Esophagus muscularis mucosa (tissue), 4 donors: ENCODE results near the gene PXT1. TPM values are rescaled to one million over a fixed set of nuclear protein-coding genes. Genes with fewer than 3 reads are reported as not detected.

Experiments used
- DNase-seq: peaks from one replicate; pipeline ENCODE4 v3.0.0-alpha.2; 2017; ENCODE audit errors: extremely low spot score
- H3K27ac ChIP-seq, 4 donors: fragments of 200-600 bp; sonication (generic); replicated peaks in 1 of 4; 1 replicate in 3 of 4; 2 replicates in 1 of 4; pipeline ENCODE4 v1.5.1; 2016 to 2019; ENCODE audit warnings: mild to moderate bottlenecking in 1 of 4
- H3K27me3 ChIP-seq, 4 donors: fragments of 200-600 bp; sonication (generic); one replicate each; pipeline versions ENCODE4 v1.5.1 to v1.6.0; 2016 to 2019
- H3K36me3 ChIP-seq, 4 donors: fragments of 200-600 bp; sonication (generic); one replicate each; pipeline ENCODE4 v1.5.1; 2016 to 2019
- H3K4me1 ChIP-seq, 4 donors: fragments of 200-600 bp; sonication (generic); one replicate each; pipeline ENCODE4 v1.5.1; 2016 to 2019
- H3K4me3 ChIP-seq, 4 donors: fragments of 200-600 bp; sonication (generic); 1 replicate in 2 of 4; 2 replicates in 2 of 4; pipeline ENCODE4 v1.5.1; 2016 to 2019; ENCODE audit warnings: mild to moderate bottlenecking in 4 of 4, moderate library complexity in 1 of 4
- H3K9me3 ChIP-seq, 4 donors: fragments of 200-600 bp; sonication (generic); 1 replicate in 3 of 4; 2 replicates in 1 of 4; pipeline ENCODE4 v1.5.1; 2016 to 2019
- EP300 ChIP-seq: sonication (generic); formaldehyde crosslinking; IDR thresholded peaks from one replicate; pipeline ENCODE4 v1.6.1; 2017; ENCODE audit warnings: antibody characterized with exemption
- POLR2A ChIP-seq: fragments of 450-650 bp; IDR thresholded peaks from one replicate; pipeline ENCODE4 v1.6.1; 2017; ENCODE audit warnings: antibody characterized with exemption, moderate library complexity, mild to moderate bottlenecking, low read depth
- POLR2AphosphoS5 ChIP-seq, 2 donors: sonication (generic); formaldehyde crosslinking; IDR thresholded peaks; one replicate each; pipeline ENCODE4 v1.6.1; 2017; ENCODE audit warnings: antibody characterized with exemption in 2 of 2
- WGBS: methylation state at CpG from one replicate; pipeline ENCODE4 v1.1.5; 2018; 5-methylcytosine and 5-hydroxymethylcytosine counted together
- intact Hi-C: fragments of 100-400 bp; cut with DNase I; formaldehyde crosslinking; loops from one replicate; pipeline ENCODE4 v1.15.1; 2023
- total RNA-seq, 4 donors: library from RNA; depleted of rRNA; stranded (reverse); fragments of >200 nt; gene quantifications; one replicate each; pipeline versions ENCODE4 v1.1.0 to v1.2.1, GENCODE V29; 2016
- TF ChIP-seq, protein P1 (sequence below), 3 experiments: fragments of 200-600 bp in 2 of 3; fragments of 450-650 bp in 1 of 3; sonication (generic) in 2 of 3; IDR thresholded peaks; one replicate each; pipeline ENCODE4 v1.5.1; 2017 to 2019; ENCODE audit warnings: antibody characterized with exemption in 3 of 3, mild to moderate bottlenecking in 2 of 3, moderate library complexity in 1 of 3

The PXT1 gene
- total RNA-seq, 4 donors from 2014 or later: not detected

DNA sequence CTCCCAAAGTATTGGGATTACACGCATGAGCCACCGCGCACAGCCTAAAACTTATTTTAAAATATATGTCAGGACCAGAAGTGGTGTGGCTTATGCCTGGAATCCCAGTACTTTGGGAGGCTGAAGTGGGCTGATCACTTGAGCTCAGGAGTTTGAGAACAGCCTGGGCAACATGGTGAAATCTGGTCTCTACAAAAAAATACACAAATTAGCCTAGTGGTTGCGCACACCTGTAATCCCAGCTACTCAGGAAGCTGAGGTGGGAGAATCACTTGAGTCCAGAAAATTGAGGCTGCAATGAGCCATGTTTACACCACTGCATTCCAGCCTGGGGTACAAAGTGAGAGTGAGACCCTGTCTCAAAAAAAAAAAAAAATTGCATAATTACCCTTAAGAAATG lies 13.7 kb downstream of the PXT1 start:
- intact Hi-C loops: no loop called here
- no peaks in the 10 kb centered on the region for H3K27me3 ChIP-seq
- no peak overlapping the region for H3K4me3 ChIP-seq
- no peaks in the 10 kb centered on the region for H3K9me3 ChIP-seq
- H3K4me1 ChIP-seq: peaks cover 0 to 4% (median 0%) of the 10 kb centered on the region in 4 donors
- DNase-seq: no peak
- H3K36me3 ChIP-seq: no peaks in the 10 kb centered on the region
- TF ChIP-seq EP300: no peak
- TF ChIP-seq, protein P1, sequence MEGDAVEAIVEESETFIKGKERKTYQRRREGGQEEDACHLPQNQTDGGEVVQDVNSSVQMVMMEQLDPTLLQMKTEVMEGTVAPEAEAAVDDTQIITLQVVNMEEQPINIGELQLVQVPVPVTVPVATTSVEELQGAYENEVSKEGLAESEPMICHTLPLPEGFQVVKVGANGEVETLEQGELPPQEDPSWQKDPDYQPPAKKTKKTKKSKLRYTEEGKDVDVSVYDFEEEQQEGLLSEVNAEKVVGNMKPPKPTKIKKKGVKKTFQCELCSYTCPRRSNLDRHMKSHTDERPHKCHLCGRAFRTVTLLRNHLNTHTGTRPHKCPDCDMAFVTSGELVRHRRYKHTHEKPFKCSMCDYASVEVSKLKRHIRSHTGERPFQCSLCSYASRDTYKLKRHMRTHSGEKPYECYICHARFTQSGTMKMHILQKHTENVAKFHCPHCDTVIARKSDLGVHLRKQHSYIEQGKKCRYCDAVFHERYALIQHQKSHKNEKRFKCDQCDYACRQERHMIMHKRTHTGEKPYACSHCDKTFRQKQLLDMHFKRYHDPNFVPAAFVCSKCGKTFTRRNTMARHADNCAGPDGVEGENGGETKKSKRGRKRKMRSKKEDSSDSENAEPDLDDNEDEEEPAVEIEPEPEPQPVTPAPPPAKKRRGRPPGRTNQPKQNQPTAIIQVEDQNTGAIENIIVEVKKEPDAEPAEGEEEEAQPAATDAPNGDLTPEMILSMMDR (IDR thresholded peaks at IDR 0.05): peak in 2 of 3 experiments; percentile 26 to 45
- 68% methylated on average over 4 of the region's 4 CpGs for WGBS
- no peak overlapping the region for H3K27ac ChIP-seq

DNA sequence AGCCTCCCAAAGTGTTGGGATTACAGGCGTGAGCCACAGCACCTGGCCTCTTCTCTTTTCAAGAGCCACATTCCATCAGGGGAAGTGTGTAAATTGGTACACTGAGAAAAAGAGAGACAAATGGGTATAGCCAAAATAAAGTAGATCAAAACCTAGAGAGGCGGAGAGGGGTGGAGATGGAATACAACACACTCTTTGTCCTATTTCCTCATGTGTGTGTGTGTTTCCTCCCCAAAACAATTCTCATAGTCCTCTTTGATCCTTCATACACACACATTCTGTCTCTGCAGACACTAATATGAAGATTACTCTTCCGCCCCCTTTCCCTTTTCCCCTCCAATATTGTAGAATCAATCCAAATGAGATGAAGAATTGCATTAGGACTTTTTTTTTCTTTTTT lies 16.0 kb downstream of the PXT1 start:
- Histone ChIP-seq H3K4me1 (peaks cover 5 to 16% (median 12%) of the 10 kb centered on the region in 4 donors), H3K9me3 (no peaks in the 10 kb centered on the region), H3K4me3 (no peak overlapping the region), H3K27ac (no peak overlapping the region), H3K36me3 (no peaks in the 10 kb centered on the region), H3K27me3 (no peaks in the 10 kb centered on the region)
- 96% methylated on average over 3 of the region's 3 CpGs for whole genome bisulfite sequencing
- TF ChIP-seq, protein P1 (IDR thresholded peaks at IDR 0.05): no peak
- TF ChIP-seq POLR2AphosphoS5 (IDR thresholded peaks at IDR 0.05) (no peak), POLR2A (no peak), EP300 (no peak)
- intact Hi-C loops: no loop called here
- no peak for DNase-seq

DNA sequence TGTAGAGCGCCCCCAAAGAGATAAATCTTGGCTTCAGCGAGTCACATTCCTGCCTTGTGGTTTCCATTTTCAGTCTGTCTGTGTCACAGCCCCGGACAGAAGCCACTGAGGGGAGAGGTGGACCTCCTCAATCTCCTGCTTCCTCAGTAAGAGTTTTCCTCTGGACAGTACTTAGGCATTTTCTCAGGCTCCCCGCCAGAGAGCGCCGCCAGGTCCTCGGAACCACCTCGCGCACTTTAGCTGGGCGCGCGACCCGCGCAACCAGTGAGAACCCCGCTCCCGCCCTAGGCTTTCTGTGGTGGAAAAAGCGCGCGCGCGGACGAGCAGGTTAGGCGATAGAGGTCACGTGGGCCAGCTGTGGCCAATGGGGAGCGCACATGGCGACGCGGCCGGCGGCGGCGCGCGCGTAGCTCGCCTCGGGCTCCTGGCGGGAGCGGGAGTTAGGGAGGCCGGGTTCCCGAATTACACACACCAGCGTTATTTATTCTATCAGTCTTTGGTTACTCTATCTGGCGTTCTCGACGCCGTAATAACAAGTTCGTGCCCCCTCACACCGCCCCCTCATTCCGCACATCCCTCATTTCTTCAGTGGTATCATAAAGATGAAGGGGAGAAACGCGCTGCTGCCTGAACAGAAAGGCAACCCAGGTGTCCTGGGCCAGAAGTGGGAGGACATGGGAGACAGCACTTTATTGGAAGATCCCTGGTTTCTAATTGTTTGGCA lies 19.4 kb downstream of the PXT1 start:
- no peaks in the 10 kb centered on the region for H3K27me3 ChIP-seq
- peak; percentile 43 for TF ChIP-seq POLR2A
- peak; percentile 88 to 96 for TF ChIP-seq POLR2AphosphoS5 (IDR thresholded peaks at IDR 0.05)
- TF ChIP-seq, protein P1 (IDR thresholded peaks at IDR 0.05): peak; percentile 59 to 69 (median 63)
- no peak for TF ChIP-seq EP300
- H3K4me3 ChIP-seq: peak overlapping the region; percentile 56 to 71 (median 62)
- intact Hi-C loops: loop anchor here (1.0 to 5.0 kb wide), 3 partner anchors 19 to 259 kb away; partner anchors contain the start of genes KCTD20, PXT1 and SRSF3
- no peaks in the 10 kb centered on the region for H3K9me3 ChIP-seq
- peak overlapping the region; percentile 87 to 92 (median 90) for H3K27ac ChIP-seq
- peaks cover 5 to 16% (median 12%) of the 10 kb centered on the region in 4 donors for H3K4me1 ChIP-seq
- no peaks in the 10 kb centered on the region for H3K36me3 ChIP-seq
- 1% methylated on average over 43 of the region's 51 CpGs for WGBS
- peak; percentile 100 for DNase-seq

DNA sequence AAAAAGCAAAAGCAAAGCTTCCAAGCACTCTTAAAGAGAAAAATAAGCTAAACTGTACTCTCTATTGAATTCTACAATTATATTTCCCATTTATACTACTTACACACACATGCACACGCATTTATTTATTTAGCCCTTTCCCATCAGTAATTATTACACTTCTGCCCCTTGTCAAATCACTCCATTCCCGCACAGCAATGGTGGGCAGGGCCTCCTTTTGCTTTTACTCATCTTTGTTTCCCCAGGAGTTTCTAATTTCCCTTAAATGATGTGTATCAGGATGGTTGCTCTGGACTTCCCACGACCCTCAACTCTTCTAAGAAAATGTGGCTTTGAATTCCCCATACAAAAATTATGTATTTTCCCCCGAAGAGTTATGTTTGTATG lies 19.9 kb downstream of the PXT1 start:
- intact Hi-C loops: loop anchor here (1.0 to 5.0 kb wide), 3 partner anchors 20 to 260 kb away; partner anchors contain the start of genes KCTD20, PXT1 and SRSF3
- TF ChIP-seq POLR2A (no peak), EP300 (no peak), POLR2AphosphoS5 (IDR thresholded peaks at IDR 0.05) (no peak)
- TF ChIP-seq, protein P1 (IDR thresholded peaks at IDR 0.05): no peak
- H3K36me3 ChIP-seq: no peaks in the 10 kb centered on the region
- H3K4me3 ChIP-seq: peak overlapping the region; percentile 56 to 71 (median 62)
- no peak for DNase-seq
- peaks cover 5 to 16% (median 12%) of the 10 kb centered on the region in 4 donors for H3K4me1 ChIP-seq
- 10% methylated on average over 4 of the region's 4 CpGs for WGBS
- H3K27me3 ChIP-seq: no peaks in the 10 kb centered on the region
- H3K27ac ChIP-seq: peak overlapping the region; percentile 87 to 92 (median 90)
- no peaks in the 10 kb centered on the region for H3K9me3 ChIP-seq
